SK-N-MC (cell line): ENCODE data around the gene RASD1.

Experiments used
- EZH2 ChIP-seq: fragments of 200-600 bp; sonication (generic); IDR thresholded peaks from one replicate; pipeline ENCODE4 v1.6.1; 2017; ENCODE audit warnings: antibody characterized with exemption
- FOXP2 ChIP-seq: optimal IDR thresholded peaks from 2 replicates; pipeline ENCODE3; 2011; ENCODE audit warnings: mild to moderate bottlenecking, moderate library complexity; ENCODE audit not compliant: insufficient read depth; ENCODE audit errors: extremely low read length, control extremely low read depth
- POLR2AphosphoS5 ChIP-seq: IDR thresholded peaks from 2 replicates; pipeline ENCODE4 v1.6.1; 2012; ENCODE audit warnings: mild to moderate bottlenecking, low read depth, low read length, borderline replicate concordance

GRCh38 chr17:17514993-17515933, 19.1 kb upstream of the RASD1 start:
- TF ChIP-seq POLR2AphosphoS5 (no peak), EZH2 (no peak), FOXP2 (no peak)
